Right lobe of liver (tissue), 6 donors: ENCODE measurements around the gene BBX. TPM values are rescaled to one million over a fixed set of nuclear protein-coding genes. Genes with fewer than 3 reads are reported as not detected.

Source experiments
- ATAC-seq, 4 donors: fragments of 200-7000 bp; cut with Tn5 transposase; one replicate each; pipeline ENCODE4 v1.9.1; 2020; ENCODE audit warnings: mild to moderate bottlenecking in 4 of 4, moderate library complexity in 4 of 4
- DNase-seq, 3 donors: peaks; one replicate each; pipeline ENCODE4 v3.0.0-alpha.2; 2020
- H3K27ac ChIP-seq, 3 donors: fragments of 200-600 bp; one replicate each; pipeline ENCODE4 v1.8.0; 2022
- H3K27me3 ChIP-seq, 2 donors: fragments of 200-600 bp; one replicate each; pipeline ENCODE4 v1.8.0; 2022
- H3K36me3 ChIP-seq, 4 donors: fragments of 200-600 bp; sonication (generic) in 1 of 4; one replicate each; pipeline versions ENCODE4 v1.5.1 to v1.8.0; 2017 to 2022; ENCODE audit warnings: control low read depth in 1 of 4
- H3K4me1 ChIP-seq, 4 donors: fragments of 200-600 bp; sonication (generic) in 1 of 4; one replicate each; pipeline versions ENCODE4 v1.5.1 to v1.8.0; 2017 to 2022; ENCODE audit warnings: control low read depth in 1 of 4
- H3K4me3 ChIP-seq, 3 donors: fragments of 200-600 bp; one replicate each; pipeline ENCODE4 v1.8.0; 2022
- H3K9me3 ChIP-seq, 4 donors: fragments of 200-600 bp; sonication (generic) in 1 of 4; one replicate each; pipeline versions ENCODE4 v1.5.1 to v1.8.0; 2017 to 2022; ENCODE audit warnings: control low read depth in 1 of 4
- POLR2A ChIP-seq: fragments of 450-650 bp; IDR thresholded peaks from one replicate; pipeline ENCODE4 v1.6.1; 2017; ENCODE audit warnings: antibody characterized with exemption, mild to moderate bottlenecking
- WGBS: methylation state at CpG from one replicate; pipeline ENCODE4 v1.1.6; 2018; ENCODE audit warnings: low coverage, low lambda C conversion rate; ENCODE audit not compliant: insufficient coverage; ENCODE audit errors: missing lambda C conversion rate; 5-methylcytosine and 5-hydroxymethylcytosine counted together
- intact Hi-C, 2 donors: fragments of 100-400 bp; cut with DNase I; formaldehyde crosslinking; loops; one replicate each; pipeline versions ENCODE4 v1.11.2 to v1.14.1; 2022
- total RNA-seq, 6 experiments: library from RNA; depleted of rRNA in 2 of 6; stranded (reverse); fragments of >200 nt in 2 of 6; fragmentation: NEBNext Ultra II Directional in 3 of 6; extraction: Animal tissue kit (Norgen Biotek cat#: 25700) in 3 of 6; gene quantifications; one replicate each; pipeline versions ENCODE4 v1.1.0 to v1.2.4, GENCODE V29; 2016 to 2023
- TF ChIP-seq, protein P1 (sequence below), 4 donors: fragments of 200-600 bp in 3 of 4; fragments of 450-650 bp in 1 of 4; IDR thresholded peaks; one replicate each; pipeline versions ENCODE4 v1.5.1 to v1.8.0; 2016 to 2022; ENCODE audit warnings: antibody characterized with exemption in 4 of 4, mild to moderate bottlenecking in 2 of 4
- donor health status: DM: no; HTN: yes; CAD: no.
- donor health status: DM: no; HTN: no; CAD: no.
- donor health status: DM: no; HTN: no; CAD: no.
- donor health status: DM: no; HTN: yes; CAD: no.
- donor health status: DM: no; HTN: yes; CAD: no.

BBX gene
- total RNA-seq, 6 experiments from 2014 or later, result 15.0 to 22.4 (median 19.1) TPM

DNA sequence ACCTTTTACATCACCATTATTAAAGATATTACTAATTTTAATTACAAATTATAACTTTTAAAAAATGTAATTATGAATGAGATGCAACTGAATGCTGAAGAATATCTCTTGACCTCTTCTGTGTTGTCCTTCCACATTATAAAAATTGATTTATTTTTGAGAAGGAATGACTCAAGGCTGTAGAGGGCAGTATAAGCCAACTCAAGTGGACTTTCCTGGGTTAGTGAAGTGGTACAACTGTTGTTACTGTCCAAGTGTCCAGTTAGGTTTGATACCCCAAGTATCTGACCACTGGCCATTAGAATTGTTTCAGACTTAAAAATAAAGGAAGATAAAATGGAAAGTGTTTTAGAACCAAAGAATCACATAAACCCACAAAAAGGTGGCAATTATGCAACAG lies 51.9 kb downstream of the BBX start:
- no peak overlapping the region for H3K4me3 ChIP-seq
- no peaks in the 10 kb centered on the region for H3K36me3 ChIP-seq
- no peak overlapping the region for H3K27ac ChIP-seq
- TF ChIP-seq, protein P1, sequence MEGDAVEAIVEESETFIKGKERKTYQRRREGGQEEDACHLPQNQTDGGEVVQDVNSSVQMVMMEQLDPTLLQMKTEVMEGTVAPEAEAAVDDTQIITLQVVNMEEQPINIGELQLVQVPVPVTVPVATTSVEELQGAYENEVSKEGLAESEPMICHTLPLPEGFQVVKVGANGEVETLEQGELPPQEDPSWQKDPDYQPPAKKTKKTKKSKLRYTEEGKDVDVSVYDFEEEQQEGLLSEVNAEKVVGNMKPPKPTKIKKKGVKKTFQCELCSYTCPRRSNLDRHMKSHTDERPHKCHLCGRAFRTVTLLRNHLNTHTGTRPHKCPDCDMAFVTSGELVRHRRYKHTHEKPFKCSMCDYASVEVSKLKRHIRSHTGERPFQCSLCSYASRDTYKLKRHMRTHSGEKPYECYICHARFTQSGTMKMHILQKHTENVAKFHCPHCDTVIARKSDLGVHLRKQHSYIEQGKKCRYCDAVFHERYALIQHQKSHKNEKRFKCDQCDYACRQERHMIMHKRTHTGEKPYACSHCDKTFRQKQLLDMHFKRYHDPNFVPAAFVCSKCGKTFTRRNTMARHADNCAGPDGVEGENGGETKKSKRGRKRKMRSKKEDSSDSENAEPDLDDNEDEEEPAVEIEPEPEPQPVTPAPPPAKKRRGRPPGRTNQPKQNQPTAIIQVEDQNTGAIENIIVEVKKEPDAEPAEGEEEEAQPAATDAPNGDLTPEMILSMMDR (IDR thresholded peaks at IDR 0.05), result peak; percentile 53 to 62 (median 62)
- no peak for TF ChIP-seq POLR2A
- intact Hi-C loops, result no loop called here
- H3K27me3 ChIP-seq, result no peaks in the 10 kb centered on the region
- ATAC-seq (peak; percentile 72 to 82 (median 79)), DNase-seq (no peak)
- no peaks in the 10 kb centered on the region for H3K9me3 ChIP-seq
- no peaks in the 10 kb centered on the region for H3K4me1 ChIP-seq

DNA sequence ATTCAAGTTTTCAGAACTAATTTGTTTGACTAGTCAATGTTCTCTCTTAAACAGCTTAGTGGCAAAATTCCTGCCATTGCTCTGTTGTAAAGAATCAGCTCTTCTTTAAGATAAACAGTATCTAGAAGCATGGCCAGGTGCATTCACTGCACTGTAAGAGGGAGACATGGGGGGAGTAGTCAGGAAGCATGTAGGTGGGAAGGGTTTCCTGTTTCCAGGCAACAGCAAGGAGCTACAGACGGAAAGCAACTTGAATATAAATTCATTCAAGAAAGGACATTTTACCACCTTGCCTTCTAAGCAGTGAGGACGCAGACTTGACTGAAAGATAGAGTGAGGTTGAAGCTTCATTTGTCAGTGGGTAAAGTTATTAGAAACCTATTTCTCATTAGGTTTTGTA lies 55.3 kb downstream of the BBX start:
- H3K4me1 ChIP-seq, result no peaks in the 10 kb centered on the region
- H3K36me3 ChIP-seq, result no peaks in the 10 kb centered on the region
- no peak overlapping the region for H3K27ac ChIP-seq
- TF ChIP-seq POLR2A, result no peak
- TF ChIP-seq, protein P1 (IDR thresholded peaks at IDR 0.05), result no peak
- H3K9me3 ChIP-seq, result no peaks in the 10 kb centered on the region
- no peak for ATAC-seq
- no peaks in the 10 kb centered on the region for H3K27me3 ChIP-seq
- WGBS, result 81% methylated on average over 2 of the region's 2 CpGs
- H3K4me3 ChIP-seq, result no peak overlapping the region
- intact Hi-C loops, result no loop called here
- DNase-seq, result no peak

DNA sequence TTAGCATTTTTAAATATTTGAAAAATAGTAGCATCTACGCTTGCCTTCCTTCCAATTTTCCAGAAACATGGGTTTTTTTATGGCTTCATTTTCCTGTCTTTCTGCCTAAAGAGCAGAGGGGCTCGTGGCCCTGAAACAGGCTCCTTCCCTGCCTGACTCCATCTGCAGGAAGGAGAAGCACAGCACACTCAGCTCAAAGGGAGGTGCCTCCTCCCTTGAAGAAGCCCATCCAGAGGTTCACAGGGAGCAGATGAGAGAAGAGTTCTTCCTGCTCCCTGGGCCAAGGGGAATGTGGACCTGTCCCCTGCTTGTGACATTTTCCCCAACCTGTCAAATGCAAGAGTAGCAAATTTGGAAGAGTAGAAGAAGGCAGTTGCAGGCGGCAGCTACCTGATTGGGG lies 55.8 kb downstream of the BBX start:
- 83% methylated on average over 3 of the region's 3 CpGs for WGBS
- ATAC-seq, result no peak
- Histone ChIP-seq H3K4me3 (no peak overlapping the region), H3K27ac (no peak overlapping the region), H3K36me3 (no peaks in the 10 kb centered on the region), H3K4me1 (no peaks in the 10 kb centered on the region), H3K9me3 (no peaks in the 10 kb centered on the region), H3K27me3 (no peaks in the 10 kb centered on the region)
- intact Hi-C loops, result no loop called here
- no peak for TF ChIP-seq POLR2A
- TF ChIP-seq, protein P1 (IDR thresholded peaks at IDR 0.05), result no peak
- no peak for DNase-seq

DNA sequence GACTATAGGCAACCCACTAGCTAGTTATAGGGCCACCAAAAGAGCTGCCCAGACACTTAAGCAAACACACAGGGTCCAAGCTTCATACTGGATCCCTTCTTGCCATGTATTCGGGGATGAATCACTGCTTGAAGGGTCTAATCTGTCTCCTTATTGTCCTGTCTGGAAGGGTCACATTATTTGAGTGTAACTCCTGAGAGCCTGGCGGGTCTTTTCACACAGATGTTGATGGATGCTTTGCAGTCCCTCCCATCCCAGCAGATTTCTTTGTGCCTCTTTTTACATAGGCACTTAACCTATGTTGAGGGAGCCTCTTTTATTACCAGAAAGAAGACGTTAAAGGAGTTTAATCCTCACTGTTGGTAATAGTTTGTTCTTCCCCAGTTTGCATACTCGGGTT lies 56.6 kb downstream of the BBX start:
- intact Hi-C loops, result no loop called here
- Histone ChIP-seq H3K4me1 (no peaks in the 10 kb centered on the region), H3K9me3 (no peaks in the 10 kb centered on the region), H3K36me3 (no peaks in the 10 kb centered on the region), H3K4me3 (no peak overlapping the region), H3K27ac (no peak overlapping the region), H3K27me3 (no peaks in the 10 kb centered on the region)
- ATAC-seq, result no peak
- TF ChIP-seq POLR2A, result no peak
- TF ChIP-seq, protein P1 (IDR thresholded peaks at IDR 0.05), result no peak
- DNase-seq, result no peak
- WGBS, result 82% methylated on average over 4 of the region's 4 CpGs

DNA sequence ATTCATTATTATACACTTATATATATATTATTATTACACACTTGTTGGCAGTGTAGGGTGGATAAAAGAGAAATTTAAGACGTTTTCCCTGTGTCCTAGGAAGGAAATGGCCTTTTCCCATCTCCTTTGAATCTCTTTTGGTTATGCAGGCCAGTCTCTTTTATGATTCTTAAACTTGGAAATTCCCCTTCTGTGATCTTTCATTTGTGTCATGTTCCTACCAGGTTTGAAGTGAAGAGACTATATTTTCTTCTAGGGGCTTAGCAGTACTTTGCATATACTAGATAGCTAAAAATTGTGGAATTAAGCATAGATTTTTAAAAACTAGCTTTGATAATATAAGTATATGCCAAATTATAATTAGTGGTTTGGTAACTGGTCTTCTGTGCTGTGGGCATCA lies 58.5 kb downstream of the BBX start:
- H3K4me1 ChIP-seq, result no peaks in the 10 kb centered on the region
- H3K27me3 ChIP-seq, result no peaks in the 10 kb centered on the region
- no peak for DNase-seq
- no peak overlapping the region for H3K4me3 ChIP-seq
- intact Hi-C loops, result no loop called here
- ATAC-seq, result no peak
- TF ChIP-seq POLR2A, result no peak
- TF ChIP-seq, protein P1 (IDR thresholded peaks at IDR 0.05), result no peak
- no peak overlapping the region for H3K27ac ChIP-seq
- no peaks in the 10 kb centered on the region for H3K36me3 ChIP-seq
- H3K9me3 ChIP-seq, result no peaks in the 10 kb centered on the region
- 50% methylated on average over 1 of the region's 1 CpG for WGBS
